ENCODE results near the gene XKR7. TPM values are rescaled to one million over a fixed set of nuclear protein-coding genes. Genes with fewer than 3 reads are reported as not detected.

Gene XKR7
- total RNA-seq, 1 experiment from 2014 or later, result not detected

- intact Hi-C loops (cut with micrococcal nuclease), result no loop called here
- H3K27ac ChIP-seq (ENCODE audit: low read length), result no peak overlapping the region
- CTCF ChIA-PET, result no interaction called here
Observed at GRCh38 chr20:31974296-31974695, 6.3 kb downstream of the XKR7 start.

GRCh38 chr20:31974951-31975487 is 7.1 kb downstream of the XKR7 start:
- TF ChIP-seq CTCF (conservative IDR thresholded peaks at IDR 0.05; ENCODE audit: low read depth, low read length) (no peak), EZH2 (IDR thresholded peaks at IDR 0.05; ENCODE audit: low read length, unreplicated experiment) (no peak)
- no peak overlapping the region for H3K4me3 ChIP-seq (ENCODE audit: low read length)
- no peaks in the 10 kb centered on the region for H3K36me3 ChIP-seq (ENCODE audit: low read depth, low read length)
- no peak overlapping the region for H2AFZ ChIP-seq (ENCODE audit: low read length)
- H3K4me1 ChIP-seq (ENCODE audit: insufficient read depth, low read length), result no peaks in the 10 kb centered on the region
- intact Hi-C loops (cut with micrococcal nuclease), result no loop called here
- ChIA-PET POLR2A (ENCODE audit: unreplicated experiment) (no interaction called here), CTCF (interaction anchor here (0.5 kb wide), 1 partner anchor 122 kb away, joined by 3 read pairs; no protein-coding TSS in a partner anchor)
- H3K79me2 ChIP-seq (ENCODE audit: low read length), result no peaks in the 10 kb centered on the region
- no peaks in the 10 kb centered on the region for H4K20me1 ChIP-seq (ENCODE audit: low read length)
- H3K9me3 ChIP-seq (ENCODE audit: low read length), result no peaks in the 10 kb centered on the region
- H3K27ac ChIP-seq (ENCODE audit: low read length), result no peak overlapping the region
- H3K9ac ChIP-seq (ENCODE audit: low read length), result no peak overlapping the region
- ATAC-seq, result no peak
- no peak overlapping the region for H3K4me2 ChIP-seq (ENCODE audit: low read length)
- no peaks in the 10 kb centered on the region for H3K9me2 ChIP-seq (replicated peaks; ENCODE audit: low read length)
- peaks cover 53% of the 10 kb centered on the region for H3K27me3 ChIP-seq (ENCODE audit: low read length)
- no peaks in the 10 kb centered on the region for H3F3A ChIP-seq (ENCODE audit: low read length, unreplicated experiment)
- DNase-seq, result no peak
- BruUV-seq (replicated peaks), result no TSS peak

More at GRCh38 chr20:31974296-31974695, 6.3 kb downstream of the XKR7 start:
- Histone ChIP-seq H3K4me3 (ENCODE audit: low read length) (no peak overlapping the region), H3K27me3 (ENCODE audit: low read length) (peaks cover 55% of the 10 kb centered on the region), H3K4me1 (ENCODE audit: insufficient read depth, low read length) (no peaks in the 10 kb centered on the region), H4K20me1 (ENCODE audit: low read length) (no peaks in the 10 kb centered on the region), H3K79me2 (ENCODE audit: low read length) (no peaks in the 10 kb centered on the region), H3K9me3 (ENCODE audit: low read length) (no peaks in the 10 kb centered on the region), H3K4me2 (ENCODE audit: low read length) (no peak overlapping the region), H3F3A (ENCODE audit: low read length, unreplicated experiment) (no peaks in the 10 kb centered on the region), H3K36me3 (ENCODE audit: low read depth, low read length) (no peaks in the 10 kb centered on the region), H3K9me2 (replicated peaks; ENCODE audit: low read length) (no peaks in the 10 kb centered on the region), H3K9ac (ENCODE audit: low read length) (no peak overlapping the region), H2AFZ (ENCODE audit: low read length) (no peak overlapping the region)
- no TSS peak for BruUV-seq (replicated peaks)
- DNase-seq (no peak), ATAC-seq (no peak)
- TF ChIP-seq CTCF (conservative IDR thresholded peaks at IDR 0.05; ENCODE audit: low read depth, low read length) (no peak), EZH2phosphoT487 (IDR thresholded peaks at IDR 0.05; ENCODE audit: borderline replicate concordance, low read length) (no peak), EZH2 (IDR thresholded peaks at IDR 0.05; ENCODE audit: low read length, unreplicated experiment) (no peak)
- POLR2A ChIA-PET (ENCODE audit: unreplicated experiment), result no interaction called here

GRCh38 chr20:31975874-31976273 is 7.9 kb downstream of the XKR7 start:
- H3K27me3 ChIP-seq (ENCODE audit: low read length), result peaks cover 45% of the 10 kb centered on the region
- no peak overlapping the region for H3K4me2 ChIP-seq (ENCODE audit: low read length)
- no peak overlapping the region for H3K4me3 ChIP-seq (ENCODE audit: low read length)
- H2AFZ ChIP-seq (ENCODE audit: low read length), result no peak overlapping the region
- no peak overlapping the region for H3K9ac ChIP-seq (ENCODE audit: low read length)
- H3K9me2 ChIP-seq (replicated peaks; ENCODE audit: low read length), result no peaks in the 10 kb centered on the region
- H3K27ac ChIP-seq (ENCODE audit: low read length), result no peak overlapping the region
- no peaks in the 10 kb centered on the region for H3K4me1 ChIP-seq (ENCODE audit: insufficient read depth, low read length)
- no peaks in the 10 kb centered on the region for H4K20me1 ChIP-seq (ENCODE audit: low read length)
- CTCF ChIA-PET, result no interaction called here
- no peak for ATAC-seq
- intact Hi-C loops (cut with micrococcal nuclease), result no loop called here
- no peaks in the 10 kb centered on the region for H3K9me3 ChIP-seq (ENCODE audit: low read length)
- no peaks in the 10 kb centered on the region for H3K79me2 ChIP-seq (ENCODE audit: low read length)
- no peak for DNase-seq
- TF ChIP-seq CTCF (conservative IDR thresholded peaks at IDR 0.05; ENCODE audit: low read depth, low read length), result no peak
- TF ChIP-seq EZH2 (IDR thresholded peaks at IDR 0.05; ENCODE audit: low read length, unreplicated experiment), result no peak
- TF ChIP-seq EZH2phosphoT487 (IDR thresholded peaks at IDR 0.05; ENCODE audit: borderline replicate concordance, low read length), result no peak
- BruUV-seq (replicated peaks), result no TSS peak
- POLR2A ChIA-PET (ENCODE audit: unreplicated experiment), result no interaction called here
- no peaks in the 10 kb centered on the region for H3K36me3 ChIP-seq (ENCODE audit: low read depth, low read length)
- no peaks in the 10 kb centered on the region for H3F3A ChIP-seq (ENCODE audit: low read length, unreplicated experiment)

Data from PC-3 (cell line).